Measurements from ENCODE around the gene DDT.
"Not testable (repeated sequence)": the region's sequence is repeated elsewhere in the genome, so short reads cannot be mapped to it uniquely, and the experiment has no call there.

Gene DDT

DNA sequence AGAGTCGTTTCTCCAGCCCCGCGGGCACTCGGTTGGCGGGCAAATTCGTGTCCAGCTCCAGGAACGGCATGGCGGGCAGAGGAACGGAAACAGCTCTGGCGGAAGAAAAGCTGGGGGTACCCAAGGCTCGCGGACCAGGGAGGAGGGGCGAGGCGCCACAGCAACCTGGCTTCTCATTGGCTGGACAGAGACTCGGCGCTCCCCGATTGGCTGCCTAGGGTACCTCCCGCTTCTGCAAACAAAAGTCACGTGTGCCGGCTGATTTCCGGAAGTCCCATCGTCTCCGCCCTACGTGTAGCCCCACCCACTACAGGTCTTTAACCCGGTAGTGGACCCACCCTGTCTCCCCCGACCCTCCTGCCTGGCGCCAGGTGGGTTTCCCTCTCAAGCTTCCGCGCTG lies at the start of gene DDT:
Gene DDT, minus strand, starts transcription at position 97 of the 400 bp plus-strand sequence. Its CDS starts 27 bp downstream, at position 70.
- not testable (repeated sequence) for DNase-seq

DNA sequence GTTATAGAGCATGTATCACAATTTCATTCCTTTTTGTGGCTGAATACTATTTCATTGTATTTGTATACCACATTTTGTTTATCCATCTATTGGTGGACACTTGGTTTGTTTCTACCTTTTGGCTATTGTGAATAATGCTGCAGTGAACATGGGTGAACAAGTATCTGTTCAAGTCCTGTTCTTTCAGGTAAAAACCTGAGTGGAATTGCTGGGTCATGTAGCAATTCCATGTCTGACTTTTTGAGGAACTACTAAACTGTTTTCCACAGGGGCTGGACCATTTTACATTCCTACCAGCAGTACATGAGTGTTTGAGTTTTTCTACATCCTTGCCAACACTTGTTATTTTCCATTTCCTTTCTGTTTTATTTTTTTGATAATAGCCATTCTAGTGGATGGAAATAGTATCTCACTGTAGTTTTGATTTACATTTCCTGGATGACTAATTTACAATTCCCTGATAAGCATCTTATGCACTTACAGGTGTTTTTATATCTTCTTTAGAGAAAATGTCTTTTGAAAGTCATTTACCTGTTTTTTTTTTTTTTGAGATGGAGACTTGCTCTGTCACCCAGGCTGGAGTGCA lies 49.1 kb upstream of the DDT start:
- no peak for DNase-seq

DNA sequence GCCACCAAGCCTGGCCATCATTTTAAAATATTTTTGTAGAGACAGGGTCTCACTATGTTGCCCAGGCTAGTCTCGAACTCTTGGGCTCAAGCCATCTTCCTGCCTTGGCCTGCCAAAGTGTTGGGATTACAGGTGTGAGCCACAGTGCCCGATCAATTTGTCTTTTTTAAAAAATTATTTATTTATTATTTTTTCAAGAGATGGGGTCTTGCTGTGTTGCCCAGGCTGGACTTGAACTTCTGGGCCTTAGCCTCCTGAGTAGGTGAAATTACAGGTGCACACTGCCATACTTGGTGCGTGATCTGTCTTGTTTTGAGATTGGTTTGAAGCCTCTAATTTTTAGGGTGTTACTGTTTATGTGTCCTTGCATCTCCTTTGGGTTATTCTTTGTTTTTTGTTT lies 47.1 kb upstream of the DDT start:
- DNase-seq = no peak

DNA sequence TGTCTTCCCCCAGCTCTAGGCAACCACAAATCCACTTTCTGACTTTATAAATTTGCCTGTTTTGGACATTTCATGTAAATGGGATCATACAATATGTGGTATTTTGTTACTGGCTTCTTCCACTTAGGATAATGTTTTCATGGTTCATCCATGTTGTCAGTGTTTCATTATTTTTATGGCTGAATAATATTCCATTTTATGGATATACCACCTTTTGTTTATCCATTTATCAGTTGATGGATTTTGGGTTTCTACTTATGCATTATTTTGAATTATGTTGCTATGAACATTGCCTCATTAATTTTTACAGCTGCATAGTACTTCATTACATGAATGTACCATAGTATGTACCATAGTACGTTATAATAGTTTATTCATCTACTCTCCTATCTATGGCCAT lies 41.9 kb upstream of the DDT start:
- no peak for DNase-seq

DNA sequence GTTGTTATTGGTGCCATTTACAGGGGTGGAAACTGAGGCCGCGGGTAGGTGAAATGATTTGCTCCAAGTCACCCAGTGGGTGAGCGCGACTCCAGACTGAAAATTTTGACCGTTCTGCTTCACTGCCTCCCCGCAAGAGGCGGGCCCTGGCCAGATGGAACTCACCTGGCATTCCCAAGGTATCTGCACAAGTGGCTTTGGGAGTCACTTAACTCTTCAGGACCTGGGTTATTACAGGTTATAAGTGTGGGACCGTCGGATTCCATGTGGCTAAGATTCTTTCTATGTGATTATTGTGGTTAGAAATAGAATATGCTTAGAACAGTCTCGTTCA lies 37.5 kb upstream of the DDT start:
- DNase-seq = peak; percentile 43

DNA sequence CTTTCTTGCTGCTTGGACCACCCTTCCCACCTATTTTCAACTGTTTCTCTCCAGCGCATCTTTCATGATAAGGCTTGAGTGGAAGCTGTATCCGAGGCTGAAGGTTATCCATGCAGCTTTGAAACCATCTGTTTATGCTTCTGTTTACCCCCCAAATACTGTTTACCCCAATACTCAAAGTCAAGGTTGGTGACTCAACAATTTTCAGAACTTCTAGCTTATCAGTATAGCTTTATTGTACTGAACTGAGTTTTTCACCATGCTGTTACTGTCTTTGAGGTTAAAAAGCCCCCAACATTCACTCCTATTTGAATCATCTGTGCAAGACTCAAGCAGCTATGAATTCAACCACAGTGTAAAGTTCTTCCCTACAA lies 35.8 kb upstream of the DDT start:
- no peak for DNase-seq

DNA sequence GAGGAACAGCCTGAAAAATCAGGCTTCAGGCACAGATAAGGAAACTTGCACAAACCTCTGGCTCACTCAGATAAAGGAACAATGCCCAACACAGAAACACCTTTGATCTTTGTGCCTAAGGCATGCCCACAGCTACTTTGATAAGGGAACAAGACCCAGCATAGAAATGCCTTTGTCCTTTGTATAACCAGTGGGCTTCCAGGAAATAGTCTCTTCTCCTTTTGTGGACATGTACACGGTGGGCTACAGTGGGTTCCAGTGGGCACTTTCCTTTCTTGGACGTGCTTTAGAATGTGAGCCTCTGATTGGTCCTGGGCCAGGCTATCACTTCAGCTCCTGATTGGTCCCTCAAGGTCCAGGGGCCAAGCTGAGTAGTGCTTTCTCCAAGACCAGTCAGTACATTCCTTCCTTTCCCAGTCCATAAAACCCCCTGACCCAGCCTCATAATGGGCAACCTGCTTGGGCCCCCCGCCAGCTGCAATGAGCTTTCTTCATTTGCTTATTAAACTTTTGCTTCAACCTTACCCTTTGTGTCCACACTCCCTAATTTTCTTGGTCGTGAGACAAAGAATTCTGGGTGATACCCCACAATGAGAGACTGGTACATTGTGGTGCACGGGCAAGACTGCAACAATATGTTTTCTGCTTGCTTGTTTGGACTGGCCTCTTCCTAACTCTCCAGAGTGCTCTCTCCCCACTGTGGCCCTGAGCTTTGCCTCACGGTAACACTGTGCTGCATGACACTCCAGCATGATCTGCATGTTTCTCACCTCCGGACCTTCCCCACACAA lies 35.2 kb upstream of the DDT start:
- DNase-seq = no peak

DNA sequence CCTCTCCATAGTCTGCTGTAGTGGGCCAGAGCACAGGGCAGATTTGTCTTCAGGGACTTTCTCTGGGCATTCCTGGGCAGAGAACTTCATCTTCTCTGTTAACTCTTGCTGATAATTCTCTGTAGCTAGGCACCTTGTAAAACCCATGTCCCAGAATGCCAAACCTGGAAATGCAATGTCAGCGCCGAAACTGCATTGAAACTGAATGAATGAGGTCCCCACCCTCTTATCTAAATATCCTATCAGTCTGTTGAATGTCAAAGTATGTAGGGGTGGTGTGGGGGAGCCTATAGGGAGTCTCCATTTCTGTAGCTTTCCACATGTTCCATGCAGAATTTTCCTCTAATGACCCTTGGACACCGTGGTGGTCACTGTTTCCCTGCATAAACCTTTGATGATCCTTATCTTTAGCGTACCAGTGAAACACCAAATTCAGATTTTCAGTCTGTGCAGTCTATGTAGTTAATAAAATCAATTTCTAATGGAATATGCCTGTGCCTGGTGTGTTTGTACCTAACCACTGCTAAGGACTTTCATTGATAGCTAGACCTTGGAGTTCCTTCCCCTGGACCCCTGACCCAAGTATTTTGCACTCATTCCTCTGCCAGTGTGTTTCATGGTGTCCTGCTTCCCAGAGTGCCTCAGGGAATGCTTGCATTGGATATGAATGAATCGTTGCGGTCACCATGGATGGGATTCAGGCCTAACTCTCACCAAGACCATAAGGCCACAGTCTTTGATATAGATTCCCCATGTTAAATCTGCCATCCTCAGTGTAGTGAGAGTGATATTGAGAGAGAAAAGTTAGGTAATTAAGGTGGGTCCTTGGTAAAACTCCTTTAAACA lies 34.4 kb upstream of the DDT start:
- no peak for DNase-seq

DNA sequence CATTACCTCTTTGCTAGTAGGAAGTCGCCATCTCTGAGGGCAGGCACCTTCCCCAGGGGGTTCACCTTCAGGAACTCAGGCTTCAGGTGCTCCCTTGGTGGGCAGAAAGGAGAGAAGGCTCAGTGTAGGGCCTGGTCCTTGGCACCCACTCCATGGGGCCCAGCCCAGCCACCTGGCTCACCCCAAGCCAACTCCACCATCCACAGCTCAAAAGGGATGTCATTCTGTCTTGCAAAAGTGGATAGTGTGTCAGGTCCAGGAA lies 33.7 kb upstream of the DDT start:
- no peak for DNase-seq

DNA sequence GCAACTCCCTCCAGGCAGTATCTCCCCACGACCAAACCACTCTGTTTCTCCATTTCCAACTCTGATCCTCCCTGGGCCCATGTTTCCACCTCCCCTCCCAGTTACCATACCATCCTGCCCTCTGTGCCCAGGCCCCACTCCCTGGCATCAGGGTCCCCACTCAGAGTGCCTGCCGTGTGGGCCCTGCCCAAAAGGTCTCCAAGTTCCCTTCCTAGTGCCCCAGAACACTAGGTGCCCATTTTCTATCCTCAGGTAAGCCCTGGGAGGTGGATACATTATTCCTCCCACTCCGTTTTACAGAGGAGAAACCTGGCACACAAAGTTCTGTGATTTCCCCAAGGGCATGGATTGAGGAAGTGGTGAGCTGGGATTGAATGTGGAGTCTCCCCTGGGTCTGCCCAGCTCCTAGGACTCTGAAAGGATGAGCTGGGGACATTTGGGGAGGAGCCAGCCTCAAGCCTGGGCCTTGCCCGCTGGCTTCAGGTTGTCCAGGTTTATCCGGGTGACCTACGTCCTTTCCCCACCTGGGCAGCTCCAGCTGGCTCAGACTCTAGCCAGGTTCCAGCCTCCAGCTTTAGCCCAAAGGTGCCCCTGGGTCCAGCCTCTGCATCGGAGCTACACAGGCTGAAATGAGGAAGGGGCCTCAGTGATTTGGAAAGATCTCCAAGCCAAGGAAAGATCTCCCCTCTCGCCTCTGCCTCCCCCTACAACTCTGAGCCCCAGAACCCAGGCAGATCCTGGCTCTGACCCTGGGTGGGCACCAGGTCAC lies 33.2 kb upstream of the DDT start:
- DNase-seq = no peak

DNA sequence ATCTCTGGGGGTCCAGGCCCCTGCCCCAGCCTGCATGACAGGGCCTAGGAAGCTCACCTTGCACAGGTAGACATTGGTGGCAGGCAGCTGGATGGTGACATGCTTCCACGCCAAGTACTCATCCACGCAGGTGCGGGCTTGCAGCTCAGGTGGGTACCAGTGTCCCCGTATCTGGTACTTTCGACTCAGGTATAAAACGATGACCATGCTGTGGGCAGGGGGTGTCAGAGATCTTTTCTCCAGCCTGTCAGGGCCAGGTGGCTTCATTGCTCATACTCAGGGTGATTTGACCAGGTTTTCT lies 32.6 kb upstream of the DDT start:
- DNase-seq = no peak

DNA sequence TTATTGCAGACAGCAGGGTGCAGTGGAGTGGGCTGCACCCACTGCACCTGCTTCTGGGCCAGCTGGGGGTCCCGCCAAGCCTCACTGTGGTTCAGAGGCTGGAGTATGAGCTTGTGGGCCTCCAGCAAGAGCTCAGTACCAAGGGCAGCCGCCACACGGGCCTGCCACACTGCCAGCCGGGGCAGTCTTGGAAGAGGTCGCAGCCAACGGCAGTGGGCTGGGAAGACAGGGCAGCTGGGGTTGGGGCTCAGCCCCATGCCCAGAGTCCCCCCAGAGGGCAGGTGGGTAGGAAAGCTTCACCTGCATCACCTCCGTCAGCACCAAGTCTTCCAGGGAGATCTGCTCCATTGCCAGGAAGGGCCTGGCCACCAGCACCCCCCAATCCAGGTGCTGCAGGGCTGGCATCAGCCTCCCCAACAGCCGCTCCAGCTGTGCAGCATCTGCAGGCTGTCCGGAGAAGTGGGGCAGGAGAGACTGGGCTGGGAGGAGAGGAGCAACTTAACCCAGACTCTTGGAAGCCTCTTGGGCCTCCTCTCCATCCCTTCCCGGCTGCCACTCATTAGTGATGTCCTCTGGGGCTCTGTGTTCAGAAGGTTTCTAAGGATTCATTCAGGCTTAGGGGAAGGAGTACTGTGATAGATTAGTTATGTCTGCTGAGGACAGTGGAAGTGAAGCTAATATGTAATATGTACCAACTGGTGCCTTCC lies 32.1 kb upstream of the DDT start:
- DNase-seq = no peak

DNA sequence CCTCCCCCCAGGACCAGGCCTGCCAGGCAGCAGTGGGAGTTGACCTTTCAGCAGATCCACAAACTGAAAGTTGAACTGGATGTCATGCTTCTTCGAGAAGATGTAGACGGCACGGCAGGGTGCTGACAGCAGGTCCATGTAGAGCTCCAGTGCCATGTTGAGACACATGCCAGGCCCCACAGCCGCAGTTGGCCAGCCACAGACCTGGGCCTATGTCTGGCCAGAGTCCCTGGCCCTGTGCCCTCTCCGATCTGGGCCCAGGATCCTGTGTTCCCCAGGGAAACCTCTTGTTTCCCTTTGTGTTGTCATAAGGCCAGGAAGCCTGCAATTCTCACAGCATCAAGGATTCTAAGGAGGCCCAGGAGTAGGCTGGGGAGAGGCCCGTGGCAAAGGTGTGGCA lies 31.0 kb upstream of the DDT start, which contains the start of gene GSTT4:
Gene GSTT4, minus strand, starts transcription at position 253 of the 400 bp plus-strand sequence. Its CDS starts 97 bp downstream, at position 156.
- DNase-seq = no peak

DNA sequence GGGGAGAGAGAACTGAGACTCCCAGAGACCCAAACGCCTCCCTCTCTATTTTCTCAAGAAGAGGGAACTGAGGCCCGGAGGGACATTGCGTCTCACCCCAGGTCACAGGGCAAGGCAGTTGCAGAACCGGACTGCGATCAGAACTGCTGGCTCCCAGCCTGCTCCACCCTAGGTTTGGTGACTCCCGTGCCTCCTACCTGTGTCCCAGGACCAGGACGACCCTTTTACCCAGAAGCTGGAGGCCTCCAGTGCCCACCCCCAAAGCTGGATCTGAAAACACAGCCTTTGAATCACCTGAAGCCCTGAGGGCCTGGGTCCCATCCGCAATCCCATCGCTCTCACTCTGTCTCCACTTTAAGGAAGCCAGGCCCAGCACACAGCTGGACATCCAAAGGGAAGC lies 29.6 kb upstream of the DDT start:
- no peak for DNase-seq

DNA sequence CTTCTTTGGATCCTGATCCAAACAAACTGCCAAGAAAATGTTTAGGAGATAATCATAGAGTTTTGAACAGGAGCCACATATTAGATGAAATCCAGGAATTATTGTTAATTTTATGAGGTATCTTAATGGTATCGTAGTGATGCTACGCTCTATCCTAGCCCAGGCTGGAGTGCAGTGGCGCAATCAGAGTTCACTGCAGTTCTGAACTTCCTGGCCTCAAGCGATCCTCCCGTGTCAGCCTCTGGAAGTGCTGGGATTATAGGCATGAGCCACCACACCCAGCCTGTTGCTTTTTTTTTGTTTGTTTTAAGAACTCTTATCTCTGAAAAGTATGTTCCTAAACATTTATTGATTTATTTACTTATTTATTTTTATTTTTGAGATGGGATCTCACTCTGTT lies 28.6 kb upstream of the DDT start:
- DNase-seq = no peak

DNA sequence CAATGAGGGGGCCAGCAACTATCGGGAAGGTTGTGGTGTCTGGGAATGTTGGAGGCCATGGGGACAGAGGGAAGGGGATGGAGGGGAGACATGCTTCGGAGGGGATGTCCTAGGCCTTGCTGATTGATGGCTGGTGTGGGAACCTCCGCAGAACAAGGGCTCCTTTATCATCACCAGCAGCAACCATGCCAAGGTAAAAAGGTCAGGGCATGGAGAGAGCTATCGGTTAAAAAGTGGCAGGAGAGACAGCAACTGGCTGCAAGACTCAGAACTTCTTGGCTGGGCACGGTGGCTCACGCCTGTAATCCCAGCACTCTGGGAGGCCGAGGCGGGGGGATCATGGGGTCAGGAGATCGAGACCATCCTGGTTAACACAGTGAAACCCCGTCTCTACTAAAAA lies 28.0 kb upstream of the DDT start:
- DNase-seq = no peak

DNA sequence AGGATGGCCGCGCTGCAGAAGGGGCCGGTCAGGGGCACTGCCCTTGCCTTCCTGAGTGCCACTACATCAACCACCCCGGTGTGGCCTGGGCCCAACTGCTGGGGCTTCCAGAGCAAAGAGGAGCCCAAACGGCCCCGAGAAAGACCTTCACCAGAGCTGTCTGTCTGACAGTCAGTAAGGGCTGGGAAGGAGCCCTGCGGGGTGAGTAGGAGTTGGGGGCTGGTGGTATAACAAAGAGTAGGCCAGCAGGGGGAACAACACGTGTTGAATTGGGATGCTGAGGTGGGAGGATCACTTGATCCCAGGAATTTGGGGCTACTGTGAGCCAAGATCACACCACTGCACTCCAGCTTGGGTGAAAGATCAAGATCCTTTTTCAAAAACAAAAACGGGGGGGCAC lies 27.1 kb upstream of the DDT start:
- no peak for DNase-seq

DNA sequence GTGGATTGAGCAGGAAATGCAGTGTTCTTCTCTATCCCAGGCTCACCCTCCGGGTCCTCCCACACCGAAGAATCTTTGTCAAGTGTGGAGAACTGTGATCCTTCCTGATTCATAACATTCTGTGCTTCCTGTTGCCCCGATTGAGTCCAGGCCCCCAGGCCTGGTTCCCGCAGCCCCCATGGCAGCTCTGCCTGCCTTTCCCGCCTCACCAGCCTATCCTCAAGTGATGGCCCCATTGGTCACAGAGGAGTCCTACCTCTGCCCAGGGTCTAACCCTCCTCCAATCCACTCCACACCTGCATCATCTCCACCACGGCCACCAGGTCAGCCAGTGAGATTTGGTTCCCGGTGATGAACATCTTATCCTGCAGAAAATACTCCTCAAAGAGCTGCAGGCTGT lies 25.5 kb upstream of the DDT start:
- not testable (repeated sequence) for DNase-seq

DNA sequence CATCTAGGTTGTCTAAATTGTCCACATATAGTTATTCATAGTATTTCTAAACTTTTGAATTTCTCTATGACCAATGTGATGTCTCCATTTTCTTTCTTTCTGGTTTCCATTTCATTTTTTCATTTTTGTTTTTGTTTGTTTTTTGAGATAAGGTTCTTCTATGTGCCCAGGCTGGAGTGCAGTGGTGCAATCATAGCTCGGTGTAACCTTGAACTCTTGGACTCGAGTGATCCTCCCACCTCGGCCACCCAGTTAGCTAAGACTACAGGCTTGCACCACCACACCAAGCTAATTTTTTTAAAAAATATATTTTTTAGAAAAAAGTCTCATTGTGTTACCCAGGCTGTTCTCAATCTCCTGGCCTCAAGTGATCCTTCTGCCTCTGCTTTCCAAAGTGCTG lies 22.9 kb upstream of the DDT start:
- no peak for DNase-seq

DNA sequence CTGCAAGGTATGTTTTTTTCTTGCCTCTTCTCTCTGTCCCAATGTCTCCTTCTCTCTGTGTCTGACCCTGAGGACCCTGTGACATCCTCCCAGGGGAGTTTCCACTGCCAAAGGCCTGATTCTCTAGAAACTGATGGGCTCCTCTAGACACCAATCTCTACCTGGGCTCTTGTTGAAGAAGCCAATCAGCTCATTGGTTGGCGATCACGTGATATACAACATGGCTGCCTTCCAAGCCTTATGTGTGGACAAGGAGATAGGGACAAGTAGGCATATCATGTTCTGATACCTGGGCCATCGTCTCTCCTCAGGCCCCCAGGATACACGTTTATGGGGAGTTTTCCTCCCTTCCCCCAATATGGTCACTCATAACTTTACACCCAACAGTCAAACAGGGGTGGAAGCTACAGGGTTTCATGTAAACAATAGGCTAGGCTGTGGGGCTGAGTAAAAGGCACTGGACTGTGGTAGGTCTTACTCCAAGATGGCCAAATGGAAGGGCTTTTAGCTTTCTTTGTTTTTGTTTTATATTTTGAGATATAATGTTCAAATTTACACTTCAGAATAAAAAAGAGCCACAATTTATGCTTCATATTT lies 19.4 kb upstream of the DDT start:
- DNase-seq = not testable (repeated sequence)

DNA sequence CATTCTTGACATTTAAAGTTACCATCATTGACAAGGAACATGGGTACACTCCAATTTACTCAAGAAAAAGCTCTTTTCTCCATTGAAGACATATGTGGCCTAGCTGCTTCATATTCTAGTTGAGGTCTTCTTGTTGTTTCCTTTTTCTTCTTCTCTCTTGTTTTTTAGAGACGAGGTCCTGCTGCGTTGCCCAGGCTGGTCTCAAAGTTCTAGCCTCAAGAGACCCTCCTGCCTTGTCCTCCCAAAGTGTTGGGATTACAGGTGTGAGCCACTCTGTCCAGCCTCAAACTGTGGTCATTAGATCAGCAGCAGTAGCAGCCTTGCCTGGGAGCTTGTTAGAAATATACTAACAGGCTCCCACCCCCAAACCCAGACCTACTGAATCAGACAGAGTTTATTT lies 18.8 kb upstream of the DDT start:
- DNase-seq = not testable (repeated sequence)

DNA sequence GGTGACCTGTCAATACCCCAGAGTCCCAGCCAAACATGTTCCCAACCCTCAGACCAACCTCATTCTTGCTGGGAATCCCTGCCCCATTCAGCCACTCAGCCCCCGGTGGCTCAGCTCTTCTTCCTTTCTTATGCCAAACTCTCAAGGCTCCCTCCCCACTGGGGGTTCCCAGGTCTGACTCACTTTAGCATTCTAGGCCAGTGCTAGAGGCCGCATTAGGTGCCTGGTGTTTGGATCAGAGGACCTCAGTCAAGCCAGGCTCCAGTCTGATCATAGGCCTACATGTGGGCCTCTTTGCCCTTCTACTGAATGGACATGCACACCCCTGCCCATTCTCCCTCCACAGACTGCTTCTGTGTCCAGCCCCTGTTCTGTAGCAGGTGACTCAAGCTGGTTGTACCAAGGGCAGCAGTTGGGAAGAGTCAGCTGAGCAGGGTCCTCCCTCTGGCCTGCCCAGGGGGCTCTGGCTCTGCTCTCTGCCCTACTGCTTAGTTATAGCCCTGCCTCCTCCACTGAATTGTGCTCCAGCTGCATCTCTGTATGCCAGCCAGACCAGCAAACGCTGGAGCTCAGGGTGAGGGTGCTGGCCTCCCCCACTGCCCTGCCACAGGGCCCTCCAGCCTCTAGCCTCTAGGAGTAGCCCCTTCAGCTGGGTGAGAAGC lies 15.5 kb upstream of the DDT start:
- DNase-seq = not testable (repeated sequence)

Measured in NCI-H526 treated with DMSO at 0.1 percent for 48 hours (cell line).